ENCODE data around the gene DDR2.
"Not testable (repeated sequence)": the region's sequence is repeated elsewhere in the genome, so short reads cannot be mapped to it uniquely, and the experiment has no call there.

DDR2 gene

DNA sequence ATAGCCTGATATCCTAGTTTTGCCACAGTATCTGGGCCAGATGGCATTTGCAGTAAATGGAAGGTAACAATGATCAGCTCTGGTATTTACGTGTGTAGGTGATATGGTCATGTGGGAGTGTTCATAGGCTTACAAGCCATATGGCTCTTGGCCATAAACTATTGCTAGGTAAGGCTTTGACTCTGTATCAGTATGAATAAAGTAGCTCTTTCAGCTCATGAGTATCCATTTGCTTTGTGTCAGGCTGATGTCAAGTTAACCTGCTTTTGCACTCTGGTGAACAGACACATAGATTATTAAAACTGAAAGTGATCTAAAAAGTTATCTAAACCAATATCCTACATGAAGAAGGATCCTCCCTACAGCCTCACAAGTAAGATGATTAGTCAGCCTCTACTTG is 69.0 kb downstream of the DDR2 start:
- no peak for DNase-seq

DNA sequence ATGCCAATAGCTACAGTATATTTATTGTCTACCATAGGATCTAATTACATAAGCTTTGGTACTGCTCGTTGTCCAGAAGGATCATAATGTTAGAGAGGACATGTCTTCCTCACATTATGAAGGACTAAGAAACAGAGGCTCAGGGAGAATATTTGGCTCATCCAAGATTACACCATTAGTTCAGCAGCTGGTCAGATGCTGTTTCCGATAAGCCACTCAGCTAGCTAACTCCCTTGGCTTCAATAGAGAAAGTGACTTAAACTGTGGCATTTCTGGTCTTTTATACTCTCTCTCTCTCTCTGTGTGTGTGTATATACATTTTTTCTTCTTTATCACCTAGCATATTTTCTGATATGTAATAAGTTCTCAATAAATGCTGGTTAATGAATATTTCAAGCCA is 70.4 kb downstream of the DDR2 start:
- no peak for DNase-seq

DNA sequence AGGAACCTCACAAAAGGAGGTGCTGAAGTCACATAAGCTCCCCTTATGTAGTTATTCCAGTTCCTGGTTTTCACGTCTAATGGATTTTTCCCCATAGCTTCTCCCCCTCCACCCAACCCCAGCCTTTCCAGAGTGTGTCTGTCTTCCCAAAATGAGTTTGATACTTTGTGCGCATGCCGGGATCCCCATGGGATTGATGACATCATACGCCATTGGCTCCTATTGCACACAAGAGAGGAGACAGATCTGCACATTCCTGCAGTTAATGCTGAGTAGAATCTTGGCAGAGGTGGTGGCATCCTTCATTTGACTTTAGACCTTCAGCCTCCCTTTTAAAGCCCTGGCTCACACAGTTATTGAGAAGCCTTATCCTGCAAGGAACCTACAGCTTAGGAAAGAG is 71.4 kb downstream of the DDR2 start:
- no peak for DNase-seq

DNA sequence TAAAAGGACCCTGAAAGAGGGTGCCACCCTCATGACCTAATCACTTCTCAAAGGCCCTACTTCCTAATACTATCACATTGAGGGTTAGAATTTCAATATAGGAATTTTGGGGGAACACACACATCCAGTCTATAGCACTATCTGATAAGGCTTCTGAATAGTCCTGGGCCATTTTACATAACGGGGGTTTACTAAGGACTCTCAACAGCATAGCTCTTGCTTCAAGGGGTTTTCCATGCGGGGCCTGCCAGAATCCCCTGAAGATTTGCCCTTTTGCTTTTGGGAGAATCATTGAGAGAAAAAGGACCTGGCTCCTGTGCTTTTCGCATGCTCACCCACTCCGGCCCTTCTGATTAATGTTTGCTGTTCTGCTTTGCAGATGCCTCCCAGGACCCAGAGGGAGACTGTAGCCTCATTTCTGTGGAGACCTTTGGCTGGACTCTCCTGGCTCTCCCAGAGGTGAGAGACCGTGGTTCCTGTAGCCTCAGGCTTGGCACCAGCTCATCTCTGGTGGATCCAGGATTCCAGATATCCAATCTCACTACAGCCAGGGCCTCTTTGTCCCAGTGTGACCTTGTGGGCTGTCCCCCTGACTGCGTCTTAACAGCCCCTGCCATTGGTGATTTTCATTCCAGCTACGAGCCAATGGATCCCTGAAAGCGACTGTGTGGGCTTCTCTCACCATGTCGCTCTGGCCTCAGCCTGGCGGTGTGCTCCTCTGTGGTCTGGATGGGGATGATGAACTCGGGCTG is 72.6 kb downstream of the DDR2 start:
- DNase-seq: no peak

DNA sequence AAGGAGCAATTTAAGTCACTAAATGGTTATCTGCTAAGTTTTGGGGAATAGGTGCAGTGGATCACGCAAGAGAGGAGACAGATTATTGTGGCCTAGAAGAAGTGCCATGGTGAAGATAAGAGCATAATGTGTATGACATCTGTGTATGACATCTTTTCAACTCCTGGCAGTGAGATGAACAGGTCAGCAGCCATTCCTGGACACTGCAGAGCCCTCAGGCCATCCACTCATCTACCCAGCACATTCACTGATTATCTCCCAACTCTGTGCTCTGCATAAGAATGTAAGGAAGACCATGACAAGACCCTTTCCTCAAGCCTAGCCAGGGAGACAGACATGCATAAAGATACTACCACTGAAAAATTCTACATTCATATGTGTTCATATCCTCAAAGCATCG is 73.7 kb downstream of the DDR2 start:
- no peak for DNase-seq

DNA sequence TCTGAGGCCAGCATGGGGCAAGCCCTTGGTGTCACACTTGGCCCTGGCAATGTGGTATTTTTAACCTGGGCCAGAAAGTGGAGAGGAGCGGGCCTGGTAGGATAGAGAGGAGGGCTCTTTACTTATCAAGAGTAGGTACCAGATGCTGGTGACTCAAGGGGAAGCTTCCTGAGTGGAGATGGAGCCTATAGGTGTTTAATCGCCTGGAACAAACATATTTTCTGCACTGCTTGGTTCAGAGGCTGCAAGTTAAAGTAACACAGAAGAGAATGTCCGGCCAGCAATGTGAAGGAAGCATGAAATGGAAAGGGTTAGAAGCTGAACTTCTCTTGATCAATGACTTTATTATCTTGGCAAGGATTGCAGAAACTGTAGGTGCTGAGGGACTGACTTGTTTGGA is 74.3 kb downstream of the DDR2 start:
- no peak for DNase-seq

DNA sequence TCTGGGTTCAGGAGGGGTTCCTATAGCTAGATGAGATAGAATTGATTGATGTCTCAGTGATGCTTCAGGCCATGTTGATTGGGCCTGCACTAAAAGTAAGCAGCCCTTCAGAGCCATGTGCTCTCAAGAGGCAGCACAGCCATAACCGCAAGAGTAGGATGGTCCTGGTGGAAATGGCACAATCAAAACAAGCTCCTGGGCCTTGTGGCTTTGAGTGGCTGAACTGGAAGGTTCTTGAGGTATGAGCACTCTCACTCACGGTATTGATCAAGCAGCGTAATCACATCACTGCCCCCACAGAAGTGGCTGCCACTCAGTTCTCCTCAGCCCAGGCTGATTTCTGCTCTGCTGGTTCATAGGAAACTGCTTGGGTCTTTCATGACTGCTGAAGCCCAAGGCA is 76.0 kb downstream of the DDR2 start:
- DNase-seq: no peak

DNA sequence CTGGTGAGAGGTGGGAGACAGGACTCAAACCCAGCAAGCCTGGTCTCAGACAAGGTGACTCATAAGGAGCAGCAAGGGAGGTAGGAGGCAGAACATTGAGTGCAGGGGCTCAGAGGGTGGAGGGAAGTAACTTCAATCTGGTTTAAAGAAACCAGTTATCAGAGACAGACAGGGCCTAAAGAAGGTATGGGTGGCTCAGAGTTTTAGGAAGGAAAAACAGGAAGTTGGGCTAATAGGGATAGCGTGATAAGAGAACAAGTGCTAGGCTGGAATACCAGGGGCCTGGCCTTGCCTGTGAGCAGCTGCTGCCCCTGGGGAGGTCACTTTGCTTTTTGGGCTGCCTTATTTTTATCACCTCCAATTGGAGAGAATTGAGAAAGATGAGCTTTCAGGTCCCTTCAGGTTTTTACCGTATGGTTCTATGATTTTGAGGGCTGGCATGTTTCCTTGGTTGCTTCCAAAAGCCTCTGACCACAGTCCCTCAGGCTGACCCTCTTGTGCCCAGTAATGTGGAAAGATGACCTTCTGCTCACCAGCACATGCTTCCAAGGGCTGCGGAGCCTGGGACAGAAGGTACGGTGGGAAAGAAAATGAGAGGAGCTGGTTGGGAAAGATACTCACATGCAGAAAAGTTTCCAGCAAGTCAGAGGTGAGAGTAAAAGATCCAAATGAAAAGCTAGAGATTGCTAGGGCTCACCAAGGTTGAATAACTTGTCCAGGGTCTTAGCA is 77.0 kb downstream of the DDR2 start:
- DNase-seq: no peak

DNA sequence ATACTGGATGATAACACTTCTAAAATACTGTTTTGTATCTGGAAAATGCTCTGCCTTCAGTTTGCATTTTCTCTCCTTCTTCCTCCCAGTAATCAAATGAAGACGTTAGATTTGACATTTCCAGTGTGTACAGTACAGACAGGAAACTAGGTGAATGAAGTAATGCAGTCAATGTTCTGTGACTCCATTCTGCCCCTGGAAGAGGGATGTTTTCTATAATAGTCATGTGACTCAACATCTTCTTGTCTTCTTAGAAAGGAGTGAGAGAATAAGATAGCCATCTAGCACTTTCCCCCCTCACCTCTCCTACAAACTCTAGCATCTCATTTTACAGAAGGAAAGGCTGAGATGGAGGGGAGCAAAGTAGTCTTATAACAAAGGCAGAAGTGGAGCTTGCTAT is 77.6 kb downstream of the DDR2 start:
- no peak for DNase-seq

DNA sequence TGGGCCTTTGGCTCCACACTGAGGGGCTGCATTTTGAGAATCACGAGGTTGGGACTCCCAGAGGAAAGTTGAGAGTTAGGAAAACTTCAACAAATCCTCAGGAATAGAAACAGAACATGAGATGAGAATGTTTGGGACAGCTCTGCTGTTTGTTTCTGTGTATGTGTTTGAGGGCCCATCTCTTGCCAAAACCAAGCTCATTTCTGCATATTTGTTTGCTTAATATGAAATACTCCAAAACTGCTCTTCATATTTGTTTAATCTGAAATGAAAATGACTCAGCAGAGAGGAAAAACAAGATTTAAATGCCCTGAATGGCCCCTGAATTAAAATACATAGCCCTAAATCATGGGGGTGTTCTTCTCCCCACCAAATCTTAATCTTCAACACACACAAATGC is 78.1 kb downstream of the DDR2 start:
- DNase-seq: no peak

DNA sequence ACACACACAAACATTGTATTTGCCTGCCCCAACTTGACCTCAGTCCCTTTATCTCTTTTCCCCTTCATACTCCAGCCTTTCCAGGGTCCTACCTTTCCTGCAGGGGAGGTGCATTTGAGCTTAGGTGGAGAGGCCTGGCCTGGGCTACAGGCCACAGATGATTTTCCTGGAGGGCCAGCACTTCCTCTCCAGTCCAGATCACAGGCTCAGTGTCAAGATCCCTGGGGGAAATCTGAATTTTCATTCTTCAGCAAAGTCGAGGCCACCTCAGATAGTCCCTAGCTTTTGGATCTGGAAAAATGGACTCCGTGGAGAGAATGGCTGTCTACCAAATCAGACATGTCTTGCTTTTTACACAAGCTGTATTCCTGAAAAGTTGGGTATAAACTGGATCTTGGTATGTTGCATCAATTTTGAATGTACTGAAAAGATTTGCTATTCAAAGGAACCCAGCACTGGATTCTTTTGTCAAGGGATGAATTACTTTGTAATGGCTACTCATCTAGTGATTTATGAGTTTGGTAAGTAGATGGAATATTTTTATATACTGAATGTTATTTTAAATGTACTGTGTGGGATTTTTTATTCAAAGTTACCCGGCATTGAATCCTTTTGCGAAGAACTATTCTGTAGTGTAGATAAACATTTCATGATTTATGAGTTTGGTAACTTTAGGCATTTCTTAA is 78.7 kb downstream of the DDR2 start:
- DNase-seq: no peak

DNA sequence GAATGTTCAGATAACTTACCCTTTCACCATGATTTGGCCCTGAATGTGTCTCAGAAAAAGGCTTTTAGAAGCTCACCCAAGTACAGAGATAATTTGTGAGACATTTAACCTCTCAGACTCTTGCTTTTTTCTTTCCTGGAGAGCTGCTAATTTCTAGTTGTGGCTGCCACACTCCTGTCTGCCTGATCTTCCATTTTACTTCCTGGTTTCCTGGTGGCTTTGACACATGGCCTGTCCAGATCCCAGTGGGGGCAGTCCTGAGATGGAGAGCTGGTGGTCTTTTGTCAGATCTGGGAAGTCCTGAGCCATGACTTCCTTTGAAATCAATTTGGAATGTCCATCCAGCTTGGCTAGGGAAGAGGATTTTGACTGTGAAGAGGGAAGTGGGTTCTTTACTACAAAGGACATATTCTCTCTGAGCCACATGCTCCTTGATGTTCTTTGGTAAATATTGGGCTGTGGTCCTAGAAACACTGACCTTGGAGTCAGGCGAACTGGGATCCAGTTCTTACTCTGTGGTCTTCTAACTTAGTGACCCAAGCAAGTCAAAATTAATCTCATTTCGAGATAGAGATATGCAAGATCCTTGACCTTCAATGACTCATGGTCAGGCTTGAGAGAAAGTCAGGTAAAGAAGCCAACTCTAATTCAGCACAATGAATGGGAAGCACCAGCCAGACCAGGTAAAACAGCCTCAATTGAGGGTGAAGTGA is 80.2 kb downstream of the DDR2 start:
- DNase-seq: no peak

DNA sequence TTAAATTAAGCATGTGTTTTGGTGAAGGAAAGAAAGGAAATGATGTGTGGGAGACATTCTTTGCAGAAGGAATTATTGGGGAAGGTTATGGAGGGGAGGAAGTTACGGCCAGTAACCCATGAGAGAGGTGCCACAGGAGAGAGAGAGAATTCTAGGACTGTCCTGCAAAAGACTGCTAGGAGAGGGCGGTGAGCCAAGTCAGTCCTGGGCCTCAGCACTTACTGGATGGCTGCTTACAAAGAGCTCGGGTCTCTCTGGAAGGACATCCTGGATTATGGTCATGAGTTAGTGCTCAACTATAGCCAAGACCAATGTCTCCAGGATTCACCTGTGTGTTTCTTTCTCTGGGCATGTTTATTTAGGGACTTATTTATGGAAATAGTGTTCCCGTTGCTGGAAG is 83.9 kb downstream of the DDR2 start:
- DNase-seq: no peak

DNA sequence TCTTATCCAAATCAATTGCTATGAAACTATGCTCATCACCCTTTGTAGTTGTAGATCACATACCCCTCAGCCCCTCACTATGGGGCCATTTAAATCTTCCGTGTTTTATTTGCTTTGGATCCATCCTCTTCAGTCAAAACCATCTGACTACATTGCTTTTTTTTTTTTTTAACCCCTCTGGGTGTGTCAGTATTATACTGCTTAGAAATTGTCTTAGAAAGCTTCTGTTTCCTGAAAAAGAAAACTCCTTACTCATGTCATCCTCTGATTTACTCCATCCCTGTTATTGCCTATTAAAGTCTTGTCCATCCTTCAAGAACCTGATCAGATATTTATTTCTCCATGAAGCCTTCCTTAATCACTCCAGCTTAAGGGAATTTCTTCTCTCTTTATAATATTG is 84.3 kb downstream of the DDR2 start:
- DNase-seq: no peak

DNA sequence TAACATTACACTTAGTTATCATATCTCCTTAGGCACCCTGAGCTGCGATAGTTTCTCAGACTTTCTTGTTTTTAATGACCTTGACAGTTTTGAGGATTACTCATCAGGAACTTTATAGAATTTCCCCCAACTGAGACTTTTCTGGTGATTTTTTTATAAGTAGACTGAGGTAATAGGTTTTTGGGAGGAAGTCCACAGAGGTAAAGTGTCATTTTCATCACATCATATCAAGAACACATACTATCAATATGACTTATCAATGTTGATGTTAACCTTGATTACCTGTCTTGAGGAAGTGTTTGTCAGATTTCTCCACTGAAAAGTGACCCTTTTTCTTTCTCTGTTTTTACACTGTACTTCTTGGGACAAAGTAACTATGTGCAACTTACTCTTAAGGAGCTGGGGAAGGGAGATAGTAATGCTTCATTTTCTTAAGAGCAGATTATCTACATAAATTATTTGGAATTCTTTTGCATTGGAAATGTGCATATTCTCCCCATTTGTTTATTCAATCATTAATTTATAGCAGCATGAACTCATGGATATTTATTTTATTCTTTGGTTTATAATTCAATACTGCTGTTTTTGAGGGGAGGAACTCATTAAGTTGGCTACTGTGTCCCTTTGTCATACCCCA is 85.4 kb downstream of the DDR2 start:
- no peak for DNase-seq

DNA sequence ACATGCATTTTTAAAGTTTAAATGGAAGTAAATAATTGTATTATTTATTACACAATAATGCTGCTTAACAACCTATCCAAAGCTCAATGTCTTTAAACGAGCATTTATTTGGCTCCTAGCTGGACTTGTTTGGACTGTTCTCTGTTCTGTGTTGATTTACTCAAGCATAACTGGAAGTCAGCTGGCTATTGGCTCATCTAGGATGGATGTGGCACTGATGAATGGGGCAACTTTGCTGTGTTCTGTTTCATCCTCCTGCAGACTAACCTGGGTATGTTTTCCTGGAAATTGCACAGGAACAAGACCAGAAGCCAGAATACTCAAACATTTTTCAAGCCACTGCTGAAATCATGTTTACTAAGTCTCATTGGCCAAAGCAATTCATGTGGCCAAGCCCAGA is 87.4 kb downstream of the DDR2 start:
- DNase-seq: no peak

DNA sequence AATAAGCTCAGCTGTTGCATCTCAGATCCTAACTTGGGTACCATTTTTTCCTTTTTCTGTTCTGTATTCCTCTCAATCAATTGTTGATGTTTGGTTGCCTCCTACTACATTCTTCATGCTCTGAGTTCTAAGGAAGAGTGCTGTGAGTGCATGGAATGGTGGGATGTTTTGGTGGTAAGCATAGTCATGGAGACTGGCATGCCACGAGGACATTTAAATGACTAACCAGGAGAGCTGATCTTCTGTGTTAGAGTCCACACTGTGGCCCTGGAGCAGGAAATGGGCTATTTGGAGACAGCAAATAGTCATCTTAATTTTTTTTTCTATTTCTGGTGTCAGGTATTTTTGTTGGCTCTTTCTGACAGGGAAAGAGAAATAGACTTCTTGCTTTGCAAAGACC is 88.7 kb downstream of the DDR2 start:
- DNase-seq: no peak

DNA sequence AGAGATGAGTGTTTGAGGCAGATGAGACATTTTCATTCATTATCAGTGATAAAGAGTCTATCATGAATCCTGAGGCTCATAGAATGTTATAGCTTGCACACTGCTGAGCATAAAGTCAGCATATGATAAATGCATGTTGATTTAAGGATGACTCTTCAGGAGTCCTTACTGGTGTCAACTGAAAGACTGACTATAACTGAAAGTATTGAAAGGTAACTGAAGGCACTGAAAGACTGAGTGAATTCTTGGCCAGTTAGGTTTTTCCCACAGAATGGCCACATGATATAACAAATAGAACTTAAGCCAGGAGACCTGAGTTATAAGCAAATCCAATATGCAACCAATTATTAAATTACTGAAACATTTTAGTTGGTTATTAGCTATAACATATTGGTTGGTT is 89.2 kb downstream of the DDR2 start:
- no peak for DNase-seq

DNA sequence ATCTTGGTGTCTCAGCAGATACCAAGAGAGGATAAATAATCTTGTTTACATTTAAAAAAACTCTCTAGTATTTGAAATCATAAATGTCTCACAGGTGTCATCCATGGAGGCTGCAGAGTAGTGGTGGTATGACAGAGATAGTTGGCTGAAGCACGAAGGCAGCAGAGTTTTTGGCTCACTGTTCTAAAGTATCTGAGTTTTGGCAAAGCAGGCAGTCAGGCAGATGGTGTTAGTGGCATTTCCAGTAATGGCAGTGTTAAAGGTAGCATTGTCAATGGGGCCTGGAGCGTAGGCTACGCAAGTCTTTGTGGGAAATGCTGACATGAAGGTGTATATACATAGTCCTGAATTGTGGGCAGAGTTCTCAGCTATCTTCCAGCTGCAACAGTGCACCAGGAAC is 89.8 kb downstream of the DDR2 start:
- no peak for DNase-seq

DNA sequence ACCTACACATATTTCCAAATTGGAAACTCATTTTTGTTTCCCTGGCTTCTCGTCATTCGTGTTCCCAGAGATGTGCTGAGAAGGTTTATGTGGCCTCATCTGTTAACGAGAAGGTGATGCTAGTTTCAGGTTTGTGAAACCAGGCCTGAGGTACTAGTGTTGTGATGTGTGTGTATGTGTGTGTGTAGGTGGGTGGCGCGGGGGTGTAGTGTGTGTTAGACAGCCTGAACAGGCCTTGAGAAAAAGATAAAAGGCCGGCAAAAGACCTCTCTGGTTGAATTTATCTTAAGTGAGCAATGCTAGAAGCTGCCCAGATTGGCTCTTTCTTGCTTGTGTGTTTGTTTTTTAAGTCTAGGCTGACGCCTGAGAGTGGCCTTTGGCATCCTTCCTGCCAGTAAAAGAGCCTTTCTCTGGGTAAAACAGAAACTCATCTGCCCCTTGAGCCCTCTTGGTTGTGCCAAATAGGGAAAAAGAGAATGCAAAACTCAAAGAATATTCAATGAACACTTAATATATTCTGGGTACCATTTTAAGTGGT is 92.4 kb downstream of the DDR2 start:
- no peak for DNase-seq

DNA sequence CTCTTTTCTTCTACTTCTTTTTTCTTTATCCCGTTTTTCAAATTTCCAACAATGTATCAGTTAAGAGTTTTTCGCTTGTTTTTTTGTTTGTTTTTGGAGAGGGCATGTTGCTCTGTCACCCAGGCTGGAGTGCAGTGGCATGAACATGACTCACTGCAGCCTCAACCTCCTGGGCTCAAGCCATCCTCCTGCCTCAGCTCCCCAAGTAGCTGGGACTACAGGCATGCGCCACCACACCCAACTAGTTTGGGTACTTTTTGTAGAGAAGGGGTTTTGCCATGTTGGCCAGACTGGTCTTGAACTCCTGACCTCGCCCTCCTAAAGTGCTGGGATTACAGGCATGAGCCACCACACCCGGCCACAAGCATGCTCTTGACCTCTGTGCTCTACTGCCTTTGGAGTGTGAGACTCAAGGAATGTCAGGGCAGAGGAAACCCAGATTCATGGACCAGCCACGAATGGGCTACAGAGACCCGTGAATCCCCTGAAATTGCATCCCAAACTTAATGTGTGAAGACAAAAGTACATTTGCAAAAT is 93.1 kb downstream of the DDR2 start:
- DNase-seq: no peak

DNA sequence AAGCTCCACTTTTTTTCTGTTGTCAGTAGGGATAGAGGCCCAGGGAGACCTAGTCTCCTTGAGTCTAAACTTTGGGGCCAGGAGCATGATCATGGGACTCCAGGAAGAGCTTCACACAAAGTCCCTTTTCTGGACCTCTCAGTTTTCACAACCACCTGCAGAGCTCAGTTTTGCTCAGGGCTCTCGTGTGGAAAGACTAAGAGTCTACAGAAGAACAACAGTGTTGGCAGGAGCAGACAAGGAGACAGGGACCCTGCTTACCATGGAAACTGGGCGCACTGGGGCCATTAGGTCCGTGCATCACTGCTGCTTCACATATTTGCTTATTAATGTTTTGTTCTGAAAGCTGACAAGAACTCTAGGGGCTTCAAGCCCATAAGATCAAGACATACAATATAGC is 94.3 kb downstream of the DDR2 start:
- no peak for DNase-seq

DNA sequence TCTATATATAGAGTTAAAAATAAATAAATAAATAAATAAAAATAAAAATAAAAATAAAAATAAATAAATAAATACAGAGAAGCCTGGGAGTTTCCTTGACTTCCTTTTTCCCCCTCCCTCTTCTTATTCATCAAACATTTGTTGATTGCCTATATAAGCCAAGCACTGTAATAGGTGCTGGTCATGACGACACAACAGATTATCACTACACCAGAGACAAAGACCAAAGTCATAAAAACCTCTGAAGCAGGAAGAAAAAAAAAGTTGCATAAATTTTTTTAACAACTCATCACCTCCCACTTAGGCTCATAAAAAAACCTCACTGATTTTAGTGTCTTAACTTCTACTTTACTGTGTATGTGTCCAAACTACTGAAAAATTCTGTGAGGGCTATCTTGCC is 95.2 kb downstream of the DDR2 start:
- DNase-seq: not testable (repeated sequence)
